Caco-2 (cell line): ENCODE measurements around the gene DOCK4. TPM values are rescaled to one million over a fixed set of nuclear protein-coding genes. Genes with fewer than 3 reads are reported as not detected.
"Not testable (repeated sequence)": the region's sequence is repeated elsewhere in the genome, so short reads cannot be mapped to it uniquely, and the experiment has no call there.

ENCODE experiments used
- BruUV-seq: library from RNA; stranded (reverse); fragments of 400-500 nt; replicated peaks from 2 replicates; lab custom pipeline; 2021; lab: Mats Ljungman, UMichigan
- CTCF ChIA-PET: fragments of 300-600 bp; sonication (Branson Sonifier 250); formaldehyde crosslinking; loops from one replicate; lab custom pipeline; 2022; ENCODE audit warnings: antibody characterized with exemption; lab: Charles Lee
- POLR2A ChIA-PET: fragments of 300-600 bp; sonication (Branson Sonifier 250); formaldehyde crosslinking; loops from one replicate; lab custom pipeline; 2022; ENCODE audit warnings: antibody characterized with exemption; lab: Charles Lee
- DNase-seq, 2 experiments: peaks; one replicate each; pipeline versions ENCODE4 v3.0.0 to v3.0.0-alpha.2; 2020 to 2022
- H3K27me3 ChIP-seq: replicated peaks from 2 replicates; pipeline ENCODE4 v1.6.0; 2011; ENCODE audit warnings: low read length; ENCODE audit not compliant: control insufficient read depth, insufficient read depth
- H3K36me3 ChIP-seq: 2 replicates; pipeline ENCODE4 v1.5.1; 2011; ENCODE audit warnings: low read length; ENCODE audit not compliant: control insufficient read depth, insufficient read depth
- H3K4me1 ChIP-seq: fragments of 250-450 bp; sonication (Bioruptor Pico); 2 replicates; pipeline ENCODE4 v1.5.1; 2020; ENCODE audit warnings: mild to moderate bottlenecking
- H3K4me3 ChIP-seq: 2 replicates; pipeline ENCODE4 v1.5.1; 2011; ENCODE audit warnings: low read depth, mild to moderate bottlenecking, control low read depth, low read length
- H3K9me3 ChIP-seq: fragments of 250-450 bp; sonication (Bioruptor Pico); 2 replicates; pipeline ENCODE4 v1.5.1; 2020; ENCODE audit warnings: mild to moderate bottlenecking, moderate library complexity
- H3K27ac Mint-ChIP-seq: one replicate; pipeline ENCODE4 v1.8.0; 2022; ENCODE audit warnings: mixed read lengths; ENCODE audit not compliant: unreplicated experiment
- H3K27me3 Mint-ChIP-seq: one replicate; pipeline ENCODE4 v1.8.0; 2022; ENCODE audit warnings: mixed read lengths; ENCODE audit not compliant: insufficient read depth, unreplicated experiment
- H3K36me3 Mint-ChIP-seq: one replicate; pipeline ENCODE4 v1.8.0; 2022; ENCODE audit warnings: mild to moderate bottlenecking, mixed read lengths; ENCODE audit not compliant: insufficient read depth, unreplicated experiment
- H3K4me1 Mint-ChIP-seq: one replicate; pipeline ENCODE4 v1.8.0; 2022; ENCODE audit warnings: low read depth, mixed read lengths; ENCODE audit not compliant: unreplicated experiment
- H3K4me3 Mint-ChIP-seq: one replicate; pipeline ENCODE4 v1.8.0; 2022; ENCODE audit warnings: mild to moderate bottlenecking, moderate library complexity, mixed read lengths; ENCODE audit not compliant: unreplicated experiment
- H3K9me3 Mint-ChIP-seq: one replicate; pipeline ENCODE4 v1.8.0; 2022; ENCODE audit warnings: mixed read lengths; ENCODE audit not compliant: unreplicated experiment
- CTCF ChIP-seq, 2 experiments: fragments of 200-600 bp in 1 of 2; IDR thresholded peaks; 1 replicate in 1 of 2; 2 replicates in 1 of 2; pipeline versions ENCODE4 v1.5.1 to v1.8.0; 2011 to 2022; ENCODE audit warnings: antibody characterized with exemption in 1 of 2, control low read depth in 1 of 2, inconsistent platforms in 1 of 2, low read depth in 1 of 2, low read length in 1 of 2, mild to moderate bottlenecking in 1 of 2, moderate library complexity in 1 of 2; ENCODE audit not compliant: insufficient read depth in 1 of 2, severe bottlenecking in 1 of 2, unreplicated experiment in 1 of 2
- intact Hi-C: fragments of 100-400 bp; cut with micrococcal nuclease; formaldehyde crosslinking; loops from one replicate; pipeline ENCODE4 v1.10.0; 2022; ENCODE audit not compliant: unreplicated experiment
- total RNA-seq: library from RNA; stranded (reverse); gene quantifications from 2 replicates; pipeline ENCODE4 v1.2.3, GENCODE V29; 2022

Gene DOCK4
- total RNA-seq, 1 experiment from 2014 or later = 2.0 TPM

GRCh38 chr7:112252141-112252540, 45.9 kb upstream of the DOCK4 start:
- BruUV-seq = no TSS peak
- H3K4me3 ChIP-seq = no peak overlapping the region
- H3K36me3 ChIP-seq = no peaks in the 10 kb centered on the region
- ChIA-PET CTCF (no interaction called here), POLR2A (interaction anchor here (0.6 kb wide), 1 partner anchor 10 kb away, joined by 4 read pairs; no protein-coding TSS in a partner anchor)
- no peak for TF ChIP-seq CTCF (IDR thresholded peaks at IDR 0.05; ENCODE audit: insufficient read depth in 1 of 2, low read depth in 1 of 2, low read length in 1 of 2, severe bottlenecking in 1 of 2, unreplicated experiment in 1 of 2)
- H3K36me3 Mint-ChIP-seq = no peaks in the 10 kb centered on the region
- peaks cover 9% of the 10 kb centered on the region; the same call in 1 of the 2 replicates for H3K4me1 ChIP-seq
- no peak for DNase-seq
- no peaks in the 10 kb centered on the region for H3K27me3 Mint-ChIP-seq
- no peaks in the 10 kb centered on the region for H3K27me3 ChIP-seq
- intact Hi-C loops = no loop called here
- H3K4me1 Mint-ChIP-seq = no peaks in the 10 kb centered on the region
- H3K9me3 ChIP-seq = no peaks in the 10 kb centered on the region
- H3K27ac Mint-ChIP-seq = no peak overlapping the region
- H3K9me3 Mint-ChIP-seq = no peaks in the 10 kb centered on the region
- H3K4me3 Mint-ChIP-seq = no peak overlapping the region

- H3K4me3 Mint-ChIP-seq, H3K4me1 Mint-ChIP-seq, intact Hi-C loops, POLR2A ChIA-PET, H3K36me3 ChIP-seq, H3K9me3 Mint-ChIP-seq, H3K27ac Mint-ChIP-seq, H3K9me3 ChIP-seq, CTCF ChIA-PET, H3K36me3 Mint-ChIP-seq, H3K4me3 ChIP-seq, H3K27me3 Mint-ChIP-seq, H3K27me3 ChIP-seq, BruUV-seq, DNase-seq, H3K4me1 ChIP-seq: not testable (repeated sequence)
Observed at GRCh38 chr7:112249967-112250366, 43.8 kb upstream of the DOCK4 start.

GRCh38 chr7:112248598-112248997, 42.4 kb upstream of the DOCK4 start:
- Histone ChIP-seq H3K27me3 (no peaks in the 10 kb centered on the region), H3K4me3 (no peak overlapping the region), H3K9me3 (no peaks in the 10 kb centered on the region), H3K36me3 (no peaks in the 10 kb centered on the region), H3K4me1 (0 out of 2 replicates have a peak, but pooled peaks cover 5% of the 10 kb centered on the region)
- CTCF ChIA-PET = no interaction called here
- POLR2A ChIA-PET = no interaction called here
- no peak for DNase-seq
- Mint-ChIP-seq H3K4me3 (no peak overlapping the region), H3K36me3 (no peaks in the 10 kb centered on the region), H3K9me3 (no peaks in the 10 kb centered on the region), H3K27me3 (no peaks in the 10 kb centered on the region), H3K4me1 (no peaks in the 10 kb centered on the region), H3K27ac (no peak overlapping the region)
- TF ChIP-seq CTCF (IDR thresholded peaks at IDR 0.05; ENCODE audit: insufficient read depth in 1 of 2, low read depth in 1 of 2, low read length in 1 of 2, severe bottlenecking in 1 of 2, unreplicated experiment in 1 of 2) = no peak
- intact Hi-C loops = no loop called here
- no TSS peak for BruUV-seq
